Natural killer cell (primary cell): ENCODE data around the gene NRSN2. TPM values are rescaled to one million over a fixed set of nuclear protein-coding genes. Genes with fewer than 3 reads are reported as not detected.

Experiments
- ATAC-seq, 3 donors: fragments of 150-1000 bp in 2 of 3; fragments of 200-7000 bp in 1 of 3; cut with Tn5 transposase; 1 replicate in 1 of 3; 2 replicates in 2 of 3; pipeline ENCODE4 v1.10.0; 2021; ENCODE audit warnings: mild to moderate bottlenecking in 2 of 3, moderate library complexity in 2 of 3
- DNase-seq, 2 donors: peaks; one replicate each; pipeline versions ENCODE4 v3.0.0 to v3.0.0-alpha.2; 2013 to 2021; ENCODE audit warnings: mixed read lengths in 1 of 2
- H3K27ac ChIP-seq: one replicate; pipeline ENCODE4 v1.5.1; 2013; ENCODE audit warnings: mild to moderate bottlenecking, low read length
- H3K27me3 ChIP-seq: one replicate; pipeline ENCODE4 v1.6.1; 2013; ENCODE audit warnings: low read length; ENCODE audit not compliant: control insufficient read depth, insufficient read depth
- H3K36me3 ChIP-seq: one replicate; pipeline ENCODE4 v1.6.1; 2013; ENCODE audit warnings: low read length; ENCODE audit not compliant: control insufficient read depth, insufficient read depth
- H3K4me1 ChIP-seq: one replicate; pipeline ENCODE4 v1.6.1; 2013; ENCODE audit warnings: low read length; ENCODE audit not compliant: control insufficient read depth, insufficient read depth
- H3K4me3 ChIP-seq: one replicate; pipeline ENCODE4 v1.5.1; 2013; ENCODE audit warnings: low read length
- H3K9me3 ChIP-seq: one replicate; pipeline ENCODE4 v1.6.1; 2013; ENCODE audit warnings: low read length; ENCODE audit not compliant: control insufficient read depth, insufficient read depth
- H3K27ac Mint-ChIP-seq, 2 donors: one replicate each; pipeline ENCODE4 v1.8.0; 2022; ENCODE audit warnings: mild to moderate bottlenecking in 2 of 2, mixed read lengths in 2 of 2, moderate library complexity in 1 of 2
- H3K27me3 Mint-ChIP-seq, 2 donors: one replicate each; pipeline ENCODE4 v1.8.0; 2022; ENCODE audit warnings: low read depth in 2 of 2, mixed read lengths in 2 of 2
- H3K36me3 Mint-ChIP-seq: one replicate; pipeline ENCODE4 v1.8.0; 2022; ENCODE audit warnings: mixed read lengths
- H3K4me1 Mint-ChIP-seq, 2 donors: one replicate each; pipeline ENCODE4 v1.8.0; 2022; ENCODE audit warnings: mixed read lengths in 2 of 2
- H3K4me3 Mint-ChIP-seq: one replicate; pipeline ENCODE4 v1.8.0; 2022; ENCODE audit warnings: mild to moderate bottlenecking, moderate library complexity, mixed read lengths
- H3K9me3 Mint-ChIP-seq, 2 donors: one replicate each; pipeline ENCODE4 v1.8.0; 2022; ENCODE audit warnings: mixed read lengths in 2 of 2
- CTCF ChIP-seq: fragments of 200-600 bp; IDR thresholded peaks from one replicate; pipeline ENCODE4 v1.8.0; 2022; ENCODE audit warnings: antibody characterized with exemption
- WGBS: methylation state at CpG from one replicate; pipeline ENCODE4 v1.1.7; 2013; ENCODE audit warnings: missing lambda C conversion rate; ENCODE audit not compliant: insufficient coverage; 5-methylcytosine and 5-hydroxymethylcytosine counted together
- intact Hi-C: fragments of 100-400 bp; cut with micrococcal nuclease; formaldehyde crosslinking; loops from one replicate; pipeline ENCODE4 v1.14.2; 2022
- total RNA-seq, 4 donors: library from RNA; stranded (reverse); fragments of 120-200 nt in 1 of 4; gene quantifications; one replicate each; pipeline versions ENCODE4 v1.2.3 to v1.2.4, GENCODE V29; 2013 to 2022

NRSN2 gene
- total RNA-seq, 3 donors from 2014 or later (not counting 1 experiment from before 2014, with no cell fraction given) = 6.6 to 9.3 (median 8.4) TPM

DNA sequence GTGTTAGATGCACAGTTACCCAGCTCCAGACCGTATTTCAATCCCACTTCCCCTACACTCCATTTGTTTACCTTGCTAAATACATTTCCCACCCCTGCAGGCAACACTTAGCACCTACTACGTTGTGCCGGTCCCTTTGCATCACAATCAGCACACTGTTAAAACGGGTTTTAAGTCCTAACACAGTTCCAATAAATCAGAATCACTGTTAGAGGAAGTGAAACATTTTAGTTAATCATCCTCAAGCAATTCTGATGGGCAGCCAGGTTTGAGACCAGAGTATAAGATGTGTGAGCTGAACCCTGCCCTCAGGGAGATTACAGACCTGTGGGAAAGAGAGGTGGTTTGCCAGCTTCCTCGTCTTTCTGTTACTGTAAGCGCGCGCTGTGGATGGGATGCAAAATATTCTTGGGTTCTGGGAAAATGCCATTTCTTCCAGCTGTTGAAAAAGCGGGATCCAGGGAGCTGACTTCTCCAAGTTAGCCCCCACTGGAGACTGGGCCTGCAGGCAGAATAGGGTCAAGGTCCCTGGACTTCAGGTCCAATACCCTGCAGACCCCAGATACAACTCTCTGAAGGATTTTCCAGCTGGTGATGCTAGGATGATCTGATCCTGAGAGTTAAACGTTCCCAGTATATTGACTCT is 46.4 kb upstream of the NRSN2 start:
- Mint-ChIP-seq H3K27me3 (no peaks in the 10 kb centered on the region), H3K4me1 (peaks cover 39 to 54% of the 10 kb centered on the region in 2 donors), H3K36me3 (no peaks in the 10 kb centered on the region), H3K27ac (peak overlapping the region; percentile 96 to 100), H3K9me3 (no peaks in the 10 kb centered on the region), H3K4me3 (peak overlapping the region; percentile 36)
- DNase-seq = no peak
- no peak for TF ChIP-seq CTCF
- Histone ChIP-seq H3K4me3 (no peak overlapping the region), H3K9me3 (no peaks in the 10 kb centered on the region), H3K27ac (no peak overlapping the region), H3K27me3 (no peaks in the 10 kb centered on the region), H3K36me3 (no peaks in the 10 kb centered on the region), H3K4me1 (peaks cover 27% of the 10 kb centered on the region)
- 74% methylated on average over 10 of the region's 10 CpGs for WGBS
- no peak for ATAC-seq
- intact Hi-C loops = no loop called here

GRCh38 chr20:301886-302848 is 44.7 kb upstream of the NRSN2 start:
- H3K4me3 ChIP-seq = no peak overlapping the region
- no peaks in the 10 kb centered on the region for H3K36me3 Mint-ChIP-seq
- no peak overlapping the region for H3K27ac ChIP-seq
- intact Hi-C loops = no loop called here
- H3K9me3 ChIP-seq = no peaks in the 10 kb centered on the region
- no peak for TF ChIP-seq CTCF
- peaks cover 24% of the 10 kb centered on the region for H3K4me1 ChIP-seq
- H3K27ac Mint-ChIP-seq = peak overlapping the region in 1 of 2 donors; percentile 6
- H3K4me1 Mint-ChIP-seq = peaks cover 26 to 43% of the 10 kb centered on the region in 2 donors
- ATAC-seq (no peak), DNase-seq (no peak)
- H3K9me3 Mint-ChIP-seq = no peaks in the 10 kb centered on the region
- no peaks in the 10 kb centered on the region for H3K36me3 ChIP-seq
- H3K27me3 ChIP-seq = no peaks in the 10 kb centered on the region
- H3K27me3 Mint-ChIP-seq = no peaks in the 10 kb centered on the region
- 95% methylated on average over 13 of the region's 13 CpGs for WGBS
- H3K4me3 Mint-ChIP-seq = no peak overlapping the region

- Mint-ChIP-seq H3K27ac (no peak overlapping the region), H3K27me3 (no peaks in the 10 kb centered on the region), H3K4me3 (no peak overlapping the region), H3K4me1 (peaks cover 15 to 26% of the 10 kb centered on the region in 2 donors), H3K9me3 (no peaks in the 10 kb centered on the region), H3K36me3 (no peaks in the 10 kb centered on the region)
- H3K27ac ChIP-seq = no peak overlapping the region
- peaks cover 10% of the 10 kb centered on the region for H3K4me1 ChIP-seq
- intact Hi-C loops = no loop called here
- H3K9me3 ChIP-seq = no peaks in the 10 kb centered on the region
- H3K4me3 ChIP-seq = no peak overlapping the region
- 85% methylated on average over 9 of the region's 11 CpGs for whole genome bisulfite sequencing
- DNase-seq (no peak), ATAC-seq (no peak)
- no peaks in the 10 kb centered on the region for H3K36me3 ChIP-seq
- no peaks in the 10 kb centered on the region for H3K27me3 ChIP-seq
- no peak for TF ChIP-seq CTCF
These were observed 41.2 kb upstream of the NRSN2 start for GRCh38 chr20:305745-306144.
